ENCODE data around the gene IBTK. TPM values are rescaled to one million over a fixed set of nuclear protein-coding genes. Genes with fewer than 3 reads are reported as not detected.

The IBTK gene
- total and polyA plus RNA-seq, 4 donors = 14.1 to 66.8 (median 21.0) TPM

GRCh38 chr6:82245376-82245775, 2.2 kb downstream of the IBTK start:
- Histone ChIP-seq H3K36me3 (ENCODE audit: control insufficient read depth in 4 of 4, insufficient read depth in 3 of 4, low read depth in 1 of 4, low read length in 3 of 4) (peaks cover 0 to 2% (median under 1%) of the 10 kb centered on the region in 4 donors), H3K27me3 (ENCODE audit: control insufficient read depth in 4 of 4, insufficient read depth in 4 of 4, low read length in 3 of 4) (no peaks in the 10 kb centered on the region), H3K27ac (ENCODE audit: low read depth in 1 of 2, low read length in 2 of 2) (no peak overlapping the region), H3K4me1 (ENCODE audit: control insufficient read depth in 4 of 4, insufficient read depth in 4 of 4, low read length in 3 of 4) (peaks cover 3 to 40% (median 16%) of the 10 kb centered on the region in 4 donors), H3K9me3 (ENCODE audit: control insufficient read depth in 4 of 4, low read length in 3 of 4) (no peaks in the 10 kb centered on the region), H3K9ac (ENCODE audit: low read depth in 1 of 2, low read length in 2 of 2) (no peak overlapping the region), H3K4me3 (ENCODE audit: low read depth in 1 of 3, low read length in 3 of 3) (no peak overlapping the region)
- no peak for TF ChIP-seq YY1 (IDR thresholded peaks at IDR 0.05)
- TF ChIP-seq TAF1 (conservative IDR thresholded peaks at IDR 0.05) = no peak
- TF ChIP-seq GABPA (IDR thresholded peaks at IDR 0.05 in 1 of 2, conservative IDR thresholded peaks at IDR 0.05 in 1 of 2) = no peak
- TF ChIP-seq MAX (IDR thresholded peaks at IDR 0.05) = no peak
- no peak for TF ChIP-seq HNF4A (conservative IDR thresholded peaks at IDR 0.05)
- TF ChIP-seq, protein P1, sequence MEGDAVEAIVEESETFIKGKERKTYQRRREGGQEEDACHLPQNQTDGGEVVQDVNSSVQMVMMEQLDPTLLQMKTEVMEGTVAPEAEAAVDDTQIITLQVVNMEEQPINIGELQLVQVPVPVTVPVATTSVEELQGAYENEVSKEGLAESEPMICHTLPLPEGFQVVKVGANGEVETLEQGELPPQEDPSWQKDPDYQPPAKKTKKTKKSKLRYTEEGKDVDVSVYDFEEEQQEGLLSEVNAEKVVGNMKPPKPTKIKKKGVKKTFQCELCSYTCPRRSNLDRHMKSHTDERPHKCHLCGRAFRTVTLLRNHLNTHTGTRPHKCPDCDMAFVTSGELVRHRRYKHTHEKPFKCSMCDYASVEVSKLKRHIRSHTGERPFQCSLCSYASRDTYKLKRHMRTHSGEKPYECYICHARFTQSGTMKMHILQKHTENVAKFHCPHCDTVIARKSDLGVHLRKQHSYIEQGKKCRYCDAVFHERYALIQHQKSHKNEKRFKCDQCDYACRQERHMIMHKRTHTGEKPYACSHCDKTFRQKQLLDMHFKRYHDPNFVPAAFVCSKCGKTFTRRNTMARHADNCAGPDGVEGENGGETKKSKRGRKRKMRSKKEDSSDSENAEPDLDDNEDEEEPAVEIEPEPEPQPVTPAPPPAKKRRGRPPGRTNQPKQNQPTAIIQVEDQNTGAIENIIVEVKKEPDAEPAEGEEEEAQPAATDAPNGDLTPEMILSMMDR (IDR thresholded peaks at IDR 0.05; ENCODE audit: low read depth, low read length, missing input control) = no peak
- no peak for TF ChIP-seq ATF3 (IDR thresholded peaks at IDR 0.05)
- no peak for TF ChIP-seq SP1 (IDR thresholded peaks at IDR 0.05)
- TF ChIP-seq NR2F2 (IDR thresholded peaks at IDR 0.05) = no peak
- no peak for TF ChIP-seq FOXA1 (IDR thresholded peaks at IDR 0.05)
- no peak for TF ChIP-seq EGR1 (IDR thresholded peaks at IDR 0.05; ENCODE audit: low read depth in 2 of 2)
- no peak for TF ChIP-seq FOXA2 (IDR thresholded peaks at IDR 0.05)
- TF ChIP-seq, protein P2, sequence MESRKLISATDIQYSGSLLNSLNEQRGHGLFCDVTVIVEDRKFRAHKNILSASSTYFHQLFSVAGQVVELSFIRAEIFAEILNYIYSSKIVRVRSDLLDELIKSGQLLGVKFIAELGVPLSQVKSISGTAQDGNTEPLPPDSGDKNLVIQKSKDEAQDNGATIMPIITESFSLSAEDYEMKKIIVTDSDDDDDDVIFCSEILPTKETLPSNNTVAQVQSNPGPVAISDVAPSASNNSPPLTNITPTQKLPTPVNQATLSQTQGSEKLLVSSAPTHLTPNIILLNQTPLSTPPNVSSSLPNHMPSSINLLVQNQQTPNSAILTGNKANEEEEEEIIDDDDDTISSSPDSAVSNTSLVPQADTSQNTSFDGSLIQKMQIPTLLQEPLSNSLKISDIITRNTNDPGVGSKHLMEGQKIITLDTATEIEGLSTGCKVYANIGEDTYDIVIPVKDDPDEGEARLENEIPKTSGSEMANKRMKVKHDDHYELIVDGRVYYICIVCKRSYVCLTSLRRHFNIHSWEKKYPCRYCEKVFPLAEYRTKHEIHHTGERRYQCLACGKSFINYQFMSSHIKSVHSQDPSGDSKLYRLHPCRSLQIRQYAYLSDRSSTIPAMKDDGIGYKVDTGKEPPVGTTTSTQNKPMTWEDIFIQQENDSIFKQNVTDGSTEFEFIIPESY (IDR thresholded peaks at IDR 0.05) = no peak
- no peak for TF ChIP-seq HNF4G (IDR thresholded peaks at IDR 0.05)
- TF ChIP-seq RAD21 (IDR thresholded peaks at IDR 0.05) = no peak
- TF ChIP-seq JUND (IDR thresholded peaks at IDR 0.05) = no peak
- TF ChIP-seq REST (IDR thresholded peaks at IDR 0.05) = no peak
- no peak for TF ChIP-seq RXRA (IDR thresholded peaks at IDR 0.05)
- 97% methylated on average over 4 of the region's 4 CpGs for WGBS
- no peak for DNase-seq (ENCODE audit: low spot score)

All from liver (tissue), 9 donors.